Activated CD4-positive, alpha-beta T cell treated with anti-CD3 and anti-CD28 coated beads for 4 hours (primary cell): ENCODE results near the gene F2RL3.

Experiments
- DNase-seq, 2 donors: peaks; one replicate each; pipeline ENCODE4 v3.0.0-alpha.2; 2020

The F2RL3 gene

DNA sequence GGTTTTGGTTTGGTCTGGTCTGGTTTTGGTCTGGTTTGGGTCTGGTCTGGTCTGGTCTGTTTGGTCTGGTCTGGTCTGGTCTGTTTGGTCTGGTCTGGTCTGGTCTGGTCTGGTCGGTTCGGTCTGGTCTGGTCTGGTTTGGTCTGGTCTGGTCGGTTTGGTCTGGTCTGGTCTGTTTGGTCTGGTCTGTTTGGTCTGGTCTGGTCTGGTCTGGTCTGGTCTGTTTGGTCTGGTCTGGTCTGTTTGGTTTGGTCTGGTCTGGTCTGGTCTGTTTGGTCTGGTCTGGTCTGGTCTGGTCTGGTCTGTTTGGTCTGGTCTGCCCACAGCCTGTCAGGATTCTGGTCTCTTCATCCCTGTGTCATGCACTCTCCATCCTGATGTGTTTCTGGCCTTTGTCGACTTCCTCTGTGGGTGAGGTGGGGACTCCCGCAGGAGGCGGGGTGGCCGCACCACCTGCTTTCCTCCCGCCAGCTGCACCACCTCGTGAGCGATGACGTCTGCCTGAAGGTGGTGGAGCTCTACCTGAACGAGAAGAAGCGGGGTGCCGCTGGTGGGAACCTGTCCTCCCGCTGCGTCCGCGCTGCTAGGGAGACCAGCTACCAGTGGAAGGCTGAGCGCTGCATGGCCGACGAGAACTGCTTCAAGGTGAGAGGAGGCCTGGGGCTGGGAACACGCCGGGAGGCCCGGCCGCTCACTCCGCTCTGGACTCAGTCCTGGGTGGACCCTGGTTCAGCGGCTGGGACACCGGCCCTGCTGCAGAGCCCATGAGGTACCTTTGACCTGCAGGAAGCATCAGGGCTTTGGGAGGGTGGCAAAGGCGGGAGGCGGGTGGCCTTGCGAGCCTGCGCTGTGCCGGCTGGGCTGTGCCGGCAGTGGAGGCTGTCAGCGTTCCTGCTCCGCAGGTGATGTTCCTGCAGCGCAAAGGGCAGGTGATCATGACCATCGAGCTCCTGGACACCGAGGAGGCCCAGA is 12.9 kb upstream of the F2RL3 start:
- DNase-seq = no peak

DNA sequence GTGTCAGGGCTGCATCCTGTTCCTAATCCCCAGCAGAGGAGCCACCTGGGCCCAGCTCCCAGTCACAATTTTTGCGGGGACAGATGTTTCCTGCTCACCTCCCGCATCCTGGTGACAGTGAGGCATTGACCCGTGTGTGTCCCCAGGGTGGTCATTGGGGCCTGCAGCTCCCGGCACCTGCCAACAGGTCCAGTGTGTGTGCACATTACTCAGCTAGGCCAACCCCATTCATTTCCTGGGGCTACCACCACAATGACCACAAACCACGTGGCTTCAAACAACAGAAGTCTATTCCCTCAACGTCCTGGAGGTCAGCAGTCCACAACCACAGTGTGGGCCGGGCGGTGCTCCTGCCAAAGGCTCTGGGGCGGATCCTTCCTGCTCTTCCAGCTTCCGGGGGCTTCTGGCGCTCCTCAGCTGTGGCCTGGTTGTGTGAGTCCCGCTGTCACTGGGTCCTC is 11.9 kb upstream of the F2RL3 start:
- DNase-seq = no peak

GRCh38 chr19:16877581-16877980 is 11.2 kb upstream of the F2RL3 start:
- no peak for DNase-seq

- no peak for DNase-seq
Observed at GRCh38 chr19:16878181-16878965, 10.4 kb upstream of the F2RL3 start.

GRCh38 chr19:16880884-16881554 is 7.8 kb upstream of the F2RL3 start:
- DNase-seq = no peak

GRCh38 chr19:16882146-16882545 is 6.7 kb upstream of the F2RL3 start:
- no peak for DNase-seq

DNA sequence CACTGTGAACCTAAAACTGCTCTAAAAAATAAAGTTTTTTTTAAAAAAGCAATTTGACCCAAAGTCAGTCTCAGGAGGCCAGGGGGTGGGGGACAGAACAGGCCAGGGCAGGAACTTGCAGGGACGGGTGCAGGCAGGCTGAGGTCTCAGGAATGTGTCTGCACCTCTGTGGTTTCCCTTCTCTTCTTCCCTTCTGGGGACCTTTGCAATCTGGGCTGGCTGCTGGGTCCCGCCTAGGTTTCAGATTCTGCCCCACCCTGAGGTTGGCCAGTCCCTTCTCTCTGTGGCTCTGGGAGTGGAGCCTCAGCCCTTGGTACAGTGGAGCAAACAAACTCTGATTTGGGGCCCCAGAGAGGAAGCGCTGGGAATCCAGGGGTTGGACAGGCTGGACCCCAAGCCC is 5.3 kb upstream of the F2RL3 start:
- DNase-seq = no peak

DNA sequence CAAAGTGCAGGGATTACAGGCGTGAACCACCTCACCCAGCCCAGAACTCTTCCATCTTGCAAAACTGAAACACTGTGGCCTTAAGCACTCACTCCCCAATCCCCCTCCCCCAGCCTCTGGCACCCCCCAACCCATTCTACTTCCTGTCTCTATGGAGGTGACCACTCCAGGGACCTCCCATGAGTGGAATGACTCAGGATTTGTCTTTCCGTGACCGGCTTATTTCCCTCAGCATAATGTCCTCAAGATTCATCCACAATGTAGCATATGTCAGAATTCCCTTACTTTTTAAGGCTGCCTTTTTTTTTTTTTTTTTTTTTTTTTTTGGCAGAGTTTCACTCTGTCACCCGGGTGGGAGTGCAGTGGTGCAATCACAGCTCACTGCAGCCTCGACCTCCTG is 3.6 kb upstream of the F2RL3 start:
- no peak for DNase-seq

GRCh38 chr19:16886305-16886880 is 2.4 kb upstream of the F2RL3 start:
- DNase-seq = no peak

- DNase-seq = no peak
Observed at GRCh38 chr19:16887353-16888265, 1.2 kb upstream of the F2RL3 start.

- no peak for DNase-seq
Observed at GRCh38 chr19:16889366-16889882, 625 bp downstream of the F2RL3 start.

DNA sequence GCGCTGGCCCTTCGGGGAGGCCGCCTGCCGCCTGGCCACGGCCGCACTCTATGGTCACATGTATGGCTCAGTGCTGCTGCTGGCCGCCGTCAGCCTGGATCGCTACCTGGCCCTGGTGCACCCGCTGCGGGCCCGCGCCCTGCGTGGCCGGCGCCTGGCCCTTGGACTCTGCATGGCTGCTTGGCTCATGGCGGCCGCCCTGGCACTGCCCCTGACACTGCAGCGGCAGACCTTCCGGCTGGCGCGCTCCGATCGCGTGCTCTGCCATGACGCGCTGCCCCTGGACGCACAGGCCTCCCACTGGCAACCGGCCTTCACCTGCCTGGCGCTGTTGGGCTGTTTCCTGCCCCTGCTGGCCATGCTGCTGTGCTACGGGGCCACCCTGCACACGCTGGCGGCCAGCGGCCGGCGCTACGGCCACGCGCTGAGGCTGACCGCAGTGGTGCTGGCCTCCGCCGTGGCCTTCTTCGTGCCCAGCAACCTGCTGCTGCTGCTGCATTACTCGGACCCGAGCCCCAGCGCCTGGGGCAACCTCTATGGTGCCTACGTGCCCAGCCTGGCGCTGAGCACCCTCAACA is 1.2 kb downstream of the F2RL3 start:
- DNase-seq = no peak

DNA sequence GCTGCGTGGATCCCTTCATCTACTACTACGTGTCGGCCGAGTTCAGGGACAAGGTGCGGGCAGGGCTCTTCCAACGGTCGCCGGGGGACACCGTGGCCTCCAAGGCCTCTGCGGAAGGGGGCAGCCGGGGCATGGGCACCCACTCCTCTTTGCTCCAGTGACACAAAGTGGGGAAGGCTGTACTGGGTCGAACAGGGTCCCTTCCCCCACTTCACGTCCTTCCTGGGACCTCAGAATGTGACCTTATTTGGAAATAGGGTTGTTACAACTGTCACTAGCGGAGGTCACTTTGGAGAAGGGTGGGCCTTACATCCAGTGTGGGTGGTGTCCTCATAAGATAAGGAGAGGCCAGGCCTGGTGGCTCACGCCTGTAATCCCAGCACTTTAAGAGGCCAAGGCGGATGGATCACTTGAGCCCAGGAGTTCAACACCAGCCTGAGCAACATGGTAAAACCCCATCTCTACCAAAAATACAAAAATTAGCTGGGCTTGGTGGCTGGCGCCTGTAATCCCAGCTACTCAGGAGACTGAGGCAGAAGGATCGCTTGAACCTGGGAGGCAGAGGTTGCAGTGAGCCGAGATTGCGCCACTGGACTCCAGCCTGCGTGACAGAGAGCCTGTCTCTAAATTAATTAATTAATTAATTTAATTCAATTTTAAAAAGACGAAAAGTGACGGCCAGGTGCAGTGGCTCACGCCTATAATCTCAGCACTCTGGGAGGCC is 1.8 kb downstream of the F2RL3 start:
- no peak for DNase-seq

DNA sequence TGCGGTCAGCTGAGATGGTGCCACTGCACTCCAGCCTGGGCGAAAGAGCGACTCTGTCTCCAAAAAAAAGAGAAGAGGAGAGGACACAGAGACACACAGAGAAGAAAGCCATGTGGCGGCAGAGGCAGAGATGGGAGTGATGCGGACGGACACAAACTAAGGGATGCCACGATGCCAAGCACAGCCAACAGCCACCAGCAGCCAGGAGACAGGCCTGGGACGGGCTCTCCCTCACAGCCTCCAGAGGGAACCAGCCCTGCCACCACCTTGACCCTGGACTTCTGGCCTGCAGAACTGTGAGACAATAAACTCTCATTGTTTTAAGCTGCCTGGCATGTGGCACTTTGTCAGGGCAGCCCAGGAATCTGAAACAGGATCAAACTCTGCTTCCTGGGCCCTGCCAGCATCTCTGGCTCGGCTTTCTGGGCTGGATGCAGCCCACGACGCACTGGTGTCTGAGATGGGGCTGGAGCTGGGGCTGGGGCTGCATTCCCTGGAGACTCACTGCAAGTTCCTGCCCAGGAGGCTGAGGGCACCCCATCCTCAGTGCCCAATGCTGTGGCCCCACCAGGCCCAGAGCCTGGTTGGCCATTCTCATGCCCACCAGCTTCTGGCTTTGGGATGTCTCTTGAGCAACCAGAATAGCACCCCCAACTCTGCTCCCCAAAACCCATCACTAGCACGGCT is 3.0 kb downstream of the F2RL3 start:
- DNase-seq = no peak

DNA sequence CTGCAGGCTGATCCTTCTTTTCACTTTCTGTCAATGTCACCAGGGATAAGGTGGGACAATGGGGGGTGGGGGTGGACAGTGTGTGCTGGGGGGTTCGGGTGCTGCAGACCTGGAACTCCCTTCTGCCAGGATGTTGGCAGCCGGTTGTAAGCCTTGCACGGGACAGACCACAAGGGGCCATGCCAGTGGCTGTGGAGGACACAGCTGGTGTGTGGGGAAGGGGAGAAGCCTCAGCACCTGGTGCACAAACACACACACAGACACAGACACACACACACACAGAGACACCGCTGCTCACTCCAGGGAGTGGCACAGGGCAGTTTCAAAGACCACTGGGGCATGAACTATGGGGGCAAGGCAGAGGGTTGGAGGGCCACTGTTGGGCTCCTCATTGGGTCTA is 3.6 kb downstream of the F2RL3 start:
- DNase-seq = no peak

DNA sequence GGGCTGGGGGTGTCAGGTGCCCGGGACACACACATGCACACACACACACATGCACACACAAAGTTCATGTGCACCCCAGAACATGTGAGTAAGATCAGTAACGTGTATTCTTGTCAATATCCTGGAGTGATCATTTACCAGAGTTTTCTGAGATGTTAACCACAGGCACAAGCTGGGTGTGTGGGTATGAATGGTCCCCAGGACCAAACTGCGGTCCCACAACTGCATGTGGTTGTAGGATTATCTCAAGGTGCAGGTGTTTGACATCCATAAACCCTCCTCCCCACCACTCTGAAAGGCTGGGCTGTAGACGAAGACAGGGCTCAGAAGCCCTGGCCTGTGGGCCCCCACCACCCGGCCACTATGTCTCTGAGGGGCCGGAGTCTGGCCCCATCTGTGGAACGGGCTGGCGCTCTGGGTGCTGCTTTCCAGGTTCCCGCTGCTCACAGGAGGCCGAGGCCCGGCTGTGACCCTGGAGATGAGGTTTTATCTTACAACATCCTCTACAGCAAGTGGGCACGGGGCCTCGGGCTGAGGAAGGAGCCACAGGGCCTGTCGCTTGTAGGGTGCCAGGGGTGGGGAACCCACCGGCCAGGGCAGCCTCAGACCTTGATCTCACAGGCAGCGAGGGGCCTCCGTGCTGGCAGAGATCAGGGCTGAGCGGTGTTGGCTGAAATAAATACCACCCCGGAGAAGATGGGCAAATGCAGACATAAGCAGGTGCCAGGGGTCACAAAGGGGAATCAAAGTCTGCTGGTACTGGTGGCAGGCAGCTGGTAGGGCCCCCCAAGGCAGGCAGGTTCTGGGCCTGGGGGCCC is 4.3 kb downstream of the F2RL3 start:
- DNase-seq = no peak

DNA sequence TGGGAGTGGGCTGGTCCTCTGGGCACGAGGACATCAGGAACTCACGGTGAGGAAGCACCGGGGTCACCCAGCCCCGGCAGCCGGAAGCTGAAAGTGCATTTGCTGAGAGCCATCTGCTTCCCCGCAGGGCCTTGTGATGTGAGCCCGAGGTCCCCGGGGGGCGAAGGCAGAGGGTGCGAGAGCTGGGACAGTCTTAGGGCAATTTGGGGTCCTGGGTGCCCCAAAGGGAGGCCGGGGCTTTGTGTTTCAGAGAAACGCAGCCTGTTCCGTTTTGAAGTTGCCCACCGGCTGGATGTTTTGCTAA is 4.8 kb downstream of the F2RL3 start:
- no peak for DNase-seq

DNA sequence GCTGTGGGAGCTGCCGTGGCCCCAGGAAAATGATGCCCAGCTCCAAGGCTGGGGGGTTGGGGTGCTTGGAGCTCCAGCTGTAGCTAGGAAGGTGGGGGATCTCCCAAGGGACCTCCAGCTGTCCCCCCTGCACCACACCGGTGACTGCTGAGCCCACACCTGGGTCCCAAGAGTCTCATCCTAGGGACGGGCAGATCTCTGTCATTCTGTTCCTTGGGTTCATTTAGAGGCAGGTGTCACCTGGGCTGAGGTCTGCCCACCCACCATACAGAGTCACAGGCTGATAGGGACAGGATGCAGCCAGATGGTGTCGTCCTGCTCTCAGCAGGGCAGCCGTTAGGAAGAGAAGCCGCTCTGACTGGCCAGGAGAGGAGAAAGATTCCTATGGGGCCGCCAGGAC is 5.3 kb downstream of the F2RL3 start:
- no peak for DNase-seq

DNA sequence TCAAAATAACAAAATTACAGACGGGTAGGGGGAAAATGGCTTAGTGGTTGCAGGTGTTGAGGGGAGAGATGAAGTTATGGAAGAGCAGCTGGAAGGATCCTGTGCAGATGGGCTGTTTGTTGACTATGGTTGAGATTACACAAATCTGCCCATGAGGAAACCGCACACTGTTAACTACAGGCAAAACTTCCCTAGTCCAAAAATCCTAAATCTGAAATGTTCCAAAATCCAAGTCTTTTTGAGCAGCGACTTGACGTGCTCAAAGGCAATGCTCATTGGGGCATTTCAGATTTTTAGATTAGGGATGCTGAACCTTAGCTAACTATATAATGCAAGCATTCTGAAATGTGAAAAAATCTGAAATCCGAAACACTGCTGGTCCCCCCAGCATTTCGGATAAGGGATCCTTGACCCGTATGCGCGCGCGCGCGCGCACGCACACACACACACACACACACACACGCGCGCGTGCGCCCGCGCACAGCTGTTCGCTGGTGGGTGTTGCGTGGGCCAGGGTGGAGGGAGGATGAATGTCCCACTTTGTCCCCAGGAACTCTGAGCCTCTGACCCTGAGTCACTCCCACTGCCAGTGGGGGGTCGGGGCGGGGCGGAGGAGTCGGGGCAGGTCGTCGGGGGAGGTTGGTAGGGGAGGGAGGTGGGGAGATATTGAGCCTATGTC is 6.8 kb downstream of the F2RL3 start:
- no peak for DNase-seq
